ENCODE measurements around the gene CHD1.

The CHD1 gene

DNA sequence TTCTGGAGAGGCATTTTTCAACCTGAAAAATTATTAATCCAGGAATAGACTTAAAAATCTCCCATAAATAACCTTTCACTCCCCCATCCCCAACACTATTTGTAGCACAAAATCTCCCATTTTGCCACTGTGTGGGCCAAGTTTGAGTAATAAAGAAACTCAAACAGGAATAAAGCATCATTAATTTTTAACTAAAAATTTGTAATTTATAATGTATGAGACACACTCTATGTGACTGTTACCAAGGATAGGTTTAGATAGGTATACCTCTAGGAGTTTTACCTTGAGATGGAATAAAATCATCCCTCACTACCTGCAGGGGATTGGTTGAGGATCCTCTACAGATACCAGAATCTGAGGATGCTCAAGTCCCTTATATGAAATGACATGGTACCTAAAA lies 30.1 kb downstream of the CHD1 start:
- no peak for DNase-seq

- no peak for DNase-seq
Observed at GRCh38 chr5:98891591-98891990, 37.2 kb downstream of the CHD1 start.

- no peak for DNase-seq
Observed at GRCh38 chr5:98880598-98880997, 48.2 kb downstream of the CHD1 start.

GRCh38 chr5:98880151-98880550 lies 48.7 kb downstream of the CHD1 start:
- no peak for DNase-seq

- DNase-seq = no peak
Observed at GRCh38 chr5:98877600-98877999, 51.2 kb downstream of the CHD1 start.

- DNase-seq = no peak
Observed at GRCh38 chr5:98872674-98873073, 56.1 kb downstream of the CHD1 start.

GRCh38 chr5:98865690-98866089 lies 63.1 kb downstream of the CHD1 start:
- no peak for DNase-seq

DNA sequence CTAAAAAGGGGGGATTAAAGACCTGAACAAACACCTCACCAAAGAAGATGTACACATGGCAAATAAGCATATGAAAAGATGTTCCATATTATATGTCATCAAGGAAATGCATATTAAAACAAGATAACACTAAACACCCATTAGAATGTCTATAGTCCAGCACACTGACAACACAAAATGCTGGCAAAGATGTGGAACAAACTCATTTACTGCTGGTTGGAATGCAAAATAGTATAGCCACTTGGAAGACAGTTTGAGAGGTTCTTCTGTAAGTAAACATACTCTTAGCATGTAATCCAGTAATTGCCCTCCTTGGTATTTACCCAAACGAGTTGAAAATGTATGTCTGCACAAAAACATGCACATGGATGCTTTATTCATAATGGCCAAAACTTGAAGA lies 81.8 kb downstream of the CHD1 start:
- no peak for DNase-seq

DNA sequence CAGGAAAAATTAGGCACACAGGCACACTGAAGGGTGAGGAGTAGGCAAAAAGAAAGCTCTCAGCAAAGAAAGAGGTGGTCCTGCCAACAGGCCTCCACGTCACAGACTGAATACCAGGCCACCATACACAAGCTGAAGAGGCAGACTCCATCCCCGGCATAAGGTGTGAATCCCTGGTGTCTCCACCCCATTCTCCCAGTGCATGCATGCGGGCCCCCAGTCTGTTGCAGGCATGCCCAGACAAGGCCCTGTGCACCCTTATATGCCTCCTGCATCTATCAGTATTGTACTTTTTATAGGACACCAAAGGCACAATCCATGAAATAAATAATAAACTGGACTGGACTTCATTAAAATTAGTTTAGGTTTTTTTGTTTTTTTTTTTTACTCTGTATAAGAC lies 82.3 kb downstream of the CHD1 start:
- DNase-seq = no peak

GRCh38 chr5:98845878-98846277 lies 82.9 kb downstream of the CHD1 start:
- no peak for DNase-seq

GRCh38 chr5:98844865-98845264 lies 83.9 kb downstream of the CHD1 start:
- DNase-seq = no peak

DNA sequence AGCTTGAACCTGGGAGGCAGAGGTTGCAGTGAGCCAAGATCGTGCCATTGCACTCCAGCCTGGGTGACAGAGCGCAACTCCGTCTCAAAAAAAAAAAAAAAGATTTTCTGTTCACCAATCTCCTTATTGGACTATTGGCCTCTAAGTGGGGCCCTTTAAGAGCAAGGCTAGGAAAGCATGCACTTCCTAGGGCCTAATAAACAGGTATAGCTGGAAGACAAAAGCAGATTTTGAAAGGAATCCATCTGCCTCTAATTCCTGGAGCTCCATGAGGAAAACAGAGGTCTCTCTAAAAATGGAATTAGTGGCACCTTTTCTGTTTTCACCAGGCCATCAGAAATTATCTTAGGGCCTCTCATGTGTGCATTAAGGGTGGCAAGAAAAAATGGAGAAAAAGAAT lies 85.3 kb downstream of the CHD1 start:
- no peak for DNase-seq

DNA sequence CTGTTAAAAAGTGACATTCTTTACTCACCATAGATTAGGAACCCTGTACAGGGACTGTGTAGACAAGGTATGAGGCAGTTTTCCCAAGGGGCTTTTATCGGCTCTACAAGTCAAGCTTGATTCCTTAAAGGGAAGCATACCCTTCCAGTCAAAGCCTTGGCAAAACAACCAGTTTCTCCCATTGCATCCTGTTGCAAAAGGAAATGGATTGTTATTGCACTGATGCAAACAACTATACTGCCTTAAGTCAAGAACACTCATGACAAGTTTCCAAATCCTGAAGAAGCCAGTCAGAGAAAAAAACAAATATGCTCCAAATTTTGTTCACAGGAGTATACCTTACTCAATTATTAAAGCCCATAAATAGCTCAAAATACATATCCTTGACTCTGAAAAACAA lies 87.9 kb downstream of the CHD1 start:
- no peak for DNase-seq

DNA sequence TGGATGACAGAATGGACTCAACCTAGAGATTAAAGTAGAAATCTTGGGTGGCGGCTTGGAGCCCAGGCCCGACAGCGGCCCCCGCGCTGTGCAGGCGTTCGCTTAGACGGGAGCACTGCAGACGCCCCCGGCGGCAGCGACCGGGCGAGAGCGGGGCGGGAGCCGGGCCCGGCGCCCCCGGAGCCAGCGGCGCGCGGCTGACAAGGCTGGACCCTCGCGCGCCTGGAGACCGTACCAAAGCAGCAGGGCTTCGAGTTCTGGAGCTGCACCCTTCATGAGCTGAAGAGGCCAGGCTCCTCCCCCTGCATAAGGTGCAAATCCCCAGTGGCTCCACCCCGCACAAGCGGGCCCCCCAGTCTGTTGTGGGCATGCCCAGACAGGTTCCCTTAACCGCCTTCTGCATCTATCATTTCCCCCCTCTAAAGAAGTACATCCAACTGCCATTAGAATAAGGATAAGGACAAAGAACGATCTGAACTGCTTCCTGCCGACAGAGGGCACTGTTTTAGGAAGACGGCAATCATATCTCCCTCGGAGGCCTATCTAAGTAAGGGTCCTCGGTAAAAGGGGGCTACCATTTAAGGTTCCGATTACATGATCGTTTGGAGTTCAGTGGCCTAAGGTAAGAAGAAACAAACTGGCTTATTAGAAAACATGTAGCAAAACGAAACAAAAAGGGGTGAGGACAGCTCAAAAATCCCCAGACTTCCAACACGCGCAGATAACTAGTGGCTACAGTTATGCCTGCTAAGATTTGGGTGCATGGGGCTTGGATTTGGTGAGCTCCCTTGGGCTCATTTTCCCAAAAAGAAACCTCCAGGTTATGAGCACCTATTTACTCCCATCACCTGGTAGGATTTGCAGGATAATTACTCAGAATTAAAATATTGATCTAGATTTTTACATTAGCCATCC lies 89.1 kb downstream of the CHD1 start:
- DNase-seq = no peak

DNA sequence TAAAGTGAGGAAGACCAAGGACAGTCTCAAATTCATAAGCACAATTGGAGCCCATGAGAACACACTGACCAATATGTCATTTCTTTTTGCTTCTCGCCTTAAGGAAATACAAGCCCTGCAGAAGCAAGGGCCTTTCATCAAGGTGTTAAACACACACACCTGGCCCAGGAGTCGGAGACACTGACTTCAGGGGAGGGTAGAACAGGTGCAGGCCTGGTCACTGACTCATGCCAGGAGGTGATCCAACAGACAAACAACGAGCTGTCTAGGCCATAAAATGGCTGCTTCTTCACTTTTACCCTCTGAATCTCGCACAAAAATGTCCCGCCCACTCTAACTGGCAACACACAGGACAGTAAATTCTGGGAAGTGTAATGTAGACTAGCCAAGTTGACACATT lies 92.6 kb downstream of the CHD1 start:
- no peak for DNase-seq

DNA sequence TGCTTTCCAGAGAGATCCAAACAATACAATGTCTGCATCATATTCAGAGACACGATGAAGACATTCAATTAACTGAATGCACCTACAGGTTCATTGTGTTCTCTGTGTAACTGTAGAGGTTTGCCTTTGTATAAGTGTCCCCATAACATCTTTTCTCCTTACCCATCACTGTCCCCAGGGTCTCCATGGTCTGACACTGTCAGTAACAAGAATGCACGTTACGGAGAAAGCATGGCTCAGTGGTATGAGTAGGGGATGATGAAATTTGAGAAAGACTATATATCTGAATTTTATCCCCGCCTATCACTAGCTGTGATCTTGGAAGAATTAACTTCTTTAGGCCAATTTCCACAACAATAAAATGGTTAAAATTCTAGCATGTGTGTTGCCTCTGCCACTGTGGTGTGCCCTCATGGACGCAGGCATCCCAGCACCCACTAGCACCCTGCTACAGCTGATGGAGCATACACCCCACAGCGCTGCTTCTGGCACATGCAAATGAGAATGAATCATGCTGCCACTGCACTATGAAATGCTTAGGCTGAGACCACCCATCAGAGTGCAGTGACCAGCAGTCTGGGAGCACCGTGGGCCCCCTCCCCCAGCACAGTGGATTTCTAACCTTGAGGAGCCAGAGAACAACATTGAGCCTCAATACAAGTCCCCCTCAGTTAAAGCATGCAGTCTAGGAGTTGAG lies 101.1 kb downstream of the CHD1 start:
- DNase-seq = no peak

GRCh38 chr5:98827161-98827560 lies 101.6 kb downstream of the CHD1 start:
- DNase-seq = no peak

DNA sequence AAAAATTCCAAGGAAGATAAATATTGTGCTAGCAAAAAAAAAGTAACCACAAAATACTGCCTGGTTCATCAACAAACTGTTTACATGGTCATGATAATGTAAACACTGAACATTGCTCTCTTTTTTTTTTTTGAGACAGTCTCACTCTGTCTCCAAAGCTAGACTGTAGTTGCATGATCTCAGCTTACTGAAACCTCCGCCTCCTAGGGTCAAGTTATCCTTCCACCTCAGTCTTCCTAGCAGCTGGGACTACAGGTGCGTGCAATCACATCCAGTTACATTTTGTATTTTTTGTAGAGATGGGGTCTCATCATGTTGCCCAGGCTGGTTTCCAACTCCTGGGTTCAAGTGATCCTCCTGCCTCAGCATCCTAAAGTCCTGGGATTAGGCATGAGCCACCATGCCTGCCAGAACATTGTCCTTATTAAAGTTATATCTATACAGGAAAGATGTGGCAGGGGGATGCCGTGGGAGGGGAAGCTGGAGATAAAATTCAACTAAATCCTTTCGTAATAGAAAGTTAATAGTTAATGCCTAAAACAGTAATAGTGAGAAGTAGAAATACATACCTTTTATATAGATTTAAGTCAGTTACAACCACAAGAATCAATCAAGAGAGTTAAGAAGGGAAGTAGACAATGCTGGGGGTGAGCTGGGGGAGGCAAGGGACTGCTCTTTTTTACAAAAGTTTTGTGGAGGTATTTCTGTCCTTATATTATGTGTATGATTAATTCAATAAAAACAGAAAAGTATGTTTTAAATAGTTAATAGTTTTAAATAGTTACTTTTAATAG lies 103.0 kb downstream of the CHD1 start:
- DNase-seq = no peak

- no peak for DNase-seq
Observed at GRCh38 chr5:98816582-98817222, 112.1 kb downstream of the CHD1 start.

DNA sequence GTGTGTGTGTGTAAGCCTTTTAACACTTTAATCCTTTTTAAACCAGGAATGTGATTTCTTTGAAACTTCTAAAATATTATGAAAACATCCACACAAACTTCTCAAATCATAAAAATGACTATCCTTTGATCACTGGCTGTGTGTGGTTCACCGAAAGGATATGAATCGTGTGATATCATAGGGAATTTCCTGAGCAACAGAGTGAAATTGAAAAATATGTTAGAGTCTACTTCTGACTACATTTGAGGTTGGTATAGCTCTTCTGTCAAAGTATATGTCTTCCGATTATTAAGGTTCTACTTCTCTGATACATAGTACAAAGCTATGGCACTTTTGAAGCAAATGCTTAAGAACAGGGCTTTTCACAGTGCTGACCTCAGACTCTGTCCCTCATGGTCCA lies 115.1 kb downstream of the CHD1 start:
- no peak for DNase-seq

DNA sequence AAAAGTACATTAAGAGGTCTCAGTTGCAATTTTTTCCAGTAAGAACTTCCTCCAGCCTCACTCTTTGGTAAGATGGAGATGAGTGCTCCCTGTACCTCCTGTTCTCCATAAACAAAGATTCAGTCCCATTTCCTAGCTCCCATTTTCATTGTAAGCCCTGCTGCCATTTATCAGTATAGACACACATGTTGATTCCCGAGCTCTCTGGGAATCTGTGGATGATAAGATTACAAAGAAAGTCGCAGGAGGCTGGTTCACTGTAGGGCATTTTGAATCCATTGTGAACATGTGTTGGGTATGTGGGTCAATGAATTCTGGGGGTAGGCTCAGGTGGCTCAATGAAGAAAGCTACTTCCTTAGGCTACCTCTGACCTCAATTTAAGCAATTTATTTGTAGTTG lies 118.6 kb downstream of the CHD1 start:
- no peak for DNase-seq

DNA sequence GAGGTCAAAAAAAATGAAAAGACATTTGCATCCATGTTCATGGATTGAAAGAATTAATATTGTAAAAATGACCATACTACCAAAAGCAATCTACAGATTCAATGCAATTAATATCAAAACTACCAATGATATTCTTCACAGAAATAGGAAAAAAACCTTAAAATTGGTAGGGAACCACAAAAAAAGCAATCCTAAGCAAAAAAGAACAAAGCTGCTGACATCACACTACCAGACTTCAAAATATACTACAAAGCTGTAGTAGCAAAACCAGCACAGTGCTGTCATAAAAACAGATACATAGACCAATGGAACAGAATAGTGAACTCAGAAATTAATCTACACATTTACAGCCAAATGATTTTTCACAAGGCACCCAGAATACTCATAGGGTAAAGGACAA lies 121.0 kb downstream of the CHD1 start:
- DNase-seq = no peak

GRCh38 chr5:98805070-98805469 lies 123.7 kb downstream of the CHD1 start:
- no peak for DNase-seq
